H1 (cell line): ENCODE measurements around the gene NLRC5. TPM values are rescaled to one million over a fixed set of nuclear protein-coding genes. Genes with fewer than 3 reads are reported as not detected.

Experiments
- CTCF ChIA-PET: fragments of 300-600 bp; sonication (Branson Sonifier 250); formaldehyde crosslinking; loops from one replicate; lab custom pipeline; 2021; ENCODE audit not compliant: partially characterized antibody; lab: Charles Lee
- POLR2A ChIA-PET: fragments of 300-600 bp; sonication (Branson Sonifier 250); formaldehyde crosslinking; loops from one replicate; lab custom pipeline; 2021; ENCODE audit warnings: inconsistent platforms; ENCODE audit not compliant: partially characterized antibody; lab: Charles Lee
- DNase-seq, 2 experiments: peaks; one replicate each; pipeline versions ENCODE4 v3.0.0 to v3.0.0-alpha.2; 2010 to 2022; ENCODE audit warnings: low spot score in 2 of 2, low read depth in 1 of 2, mixed read lengths in 1 of 2
- FAIRE-seq: peaks from 2 replicates; lab custom pipeline; 2011; peaks lifted over from hg19 to GRCh38; lab: Jason Lieb, UNC
- H2AFZ ChIP-seq: 2 replicates; pipeline ENCODE4 v1.8.1; 2012; ENCODE audit warnings: low read length, inconsistent platforms
- H2AK5ac ChIP-seq: 2 replicates; pipeline ENCODE4 v1.6.1; 2013; ENCODE audit warnings: low read depth, low read length
- H2BK120ac ChIP-seq: replicated peaks from 2 replicates; pipeline ENCODE3; 2013; ENCODE audit warnings: low read depth, low read length, inconsistent platforms
- H2BK12ac ChIP-seq: 2 replicates; pipeline ENCODE4 v1.6.1; 2013; ENCODE audit warnings: low read depth, low read length
- H2BK15ac ChIP-seq: 2 replicates; pipeline ENCODE4 v1.6.1; 2013; ENCODE audit warnings: low read length
- H2BK20ac ChIP-seq: 2 replicates; pipeline ENCODE4 v1.6.1; 2013; ENCODE audit warnings: low read length
- H2BK5ac ChIP-seq: 2 replicates; pipeline ENCODE4 v1.6.1; 2013; ENCODE audit warnings: low read depth, low read length
- H3K14ac ChIP-seq: 2 replicates; pipeline ENCODE4 v1.6.1; 2013; ENCODE audit warnings: inconsistent platforms; ENCODE audit not compliant: insufficient read length
- H3K18ac ChIP-seq: 2 replicates; pipeline ENCODE4 v1.6.1; 2013; ENCODE audit warnings: low read length; ENCODE audit errors: extremely low read depth
- H3K23ac ChIP-seq: 2 replicates; pipeline ENCODE4 v1.6.1; 2013; ENCODE audit warnings: inconsistent platforms; ENCODE audit not compliant: insufficient read length
- H3K23me2 ChIP-seq: 2 replicates; pipeline ENCODE4 v1.6.1; 2013; ENCODE audit warnings: low read depth, low read length
- H3K27ac ChIP-seq: 2 replicates; pipeline ENCODE4 v1.6.1; 2011; ENCODE audit warnings: low read depth, low read length, inconsistent platforms
- H3K27me3 ChIP-seq, 4 experiments: replicated peaks in 1 of 4; 1 replicate in 1 of 4; 2 replicates in 3 of 4; pipeline versions ENCODE4 v1.6.1 to v1.8.1; 2011 to 2013; ENCODE audit warnings: low read length in 3 of 4, mild to moderate bottlenecking in 3 of 4, inconsistent platforms in 2 of 4, mixed read lengths in 2 of 4, moderate library complexity in 1 of 4; ENCODE audit not compliant: control insufficient read depth in 3 of 4, insufficient read depth in 3 of 4; ENCODE audit errors: extremely low read depth in 1 of 4
- H3K36me3 ChIP-seq, 4 experiments: 2 replicates each; pipeline versions ENCODE4 v1.6.1 to v1.8.1; 2011 to 2013; ENCODE audit warnings: mild to moderate bottlenecking in 4 of 4, low read length in 3 of 4, moderate library complexity in 2 of 4, control low read depth in 1 of 4, inconsistent platforms in 1 of 4; ENCODE audit not compliant: insufficient read depth in 4 of 4, control insufficient read depth in 2 of 4
- H3K4ac ChIP-seq: replicated peaks from 2 replicates; pipeline ENCODE3; 2013; ENCODE audit warnings: low read length, low read depth, mixed read lengths, inconsistent platforms; ENCODE audit not compliant: insufficient read length
- H3K4me1 ChIP-seq, 4 experiments: replicated peaks in 1 of 4; 1 replicate in 1 of 4; 2 replicates in 3 of 4; pipeline versions ENCODE4 v1.6.1 to v1.8.1; 2011 to 2013; ENCODE audit warnings: low read length in 3 of 4, inconsistent platforms in 2 of 4, mixed read lengths in 1 of 4; ENCODE audit not compliant: insufficient read depth in 4 of 4, control insufficient read depth in 3 of 4
- H3K4me2 ChIP-seq, 2 experiments: 2 replicates each; pipeline versions ENCODE4 v1.6.1 to v1.8.1; 2011 to 2013; ENCODE audit warnings: low read depth in 2 of 2, low read length in 2 of 2, control low read depth in 1 of 2, inconsistent platforms in 1 of 2, mild to moderate bottlenecking in 1 of 2; ENCODE audit not compliant: insufficient read depth in 1 of 2
- H3K4me3 ChIP-seq, 4 experiments: fragments of 200-600, 300-600 bp in 1 of 4; sonication (generic), shearing (Covaris generic), sonication (Bioruptor Twin) in 1 of 4; 2 replicates each; pipeline versions ENCODE4 v1.5.1 to v1.8.1; 2011 to 2016; ENCODE audit warnings: low read length in 4 of 4, low read depth in 3 of 4, control low read depth in 2 of 4, inconsistent platforms in 2 of 4, mild to moderate bottlenecking in 2 of 4, mixed read lengths in 1 of 4, moderate library complexity in 1 of 4; ENCODE audit not compliant: insufficient read depth in 2 of 4; ENCODE audit errors: extremely low read depth in 1 of 4
- H3K56ac ChIP-seq: replicated peaks from 2 replicates; pipeline ENCODE3; 2013; ENCODE audit warnings: low read depth, mild to moderate bottlenecking, mixed read lengths, low read length, inconsistent platforms; ENCODE audit not compliant: insufficient read length
- H3K79me1 ChIP-seq: 2 replicates; pipeline ENCODE4 v1.6.1; 2013; ENCODE audit warnings: low read depth, low read length, control low read depth
- H3K79me2 ChIP-seq, 2 experiments: 2 replicates each; pipeline versions ENCODE4 v1.6.1 to v1.8.1; 2012 to 2013; ENCODE audit warnings: low read length in 2 of 2, mild to moderate bottlenecking in 2 of 2, inconsistent platforms in 1 of 2; ENCODE audit not compliant: insufficient read depth in 2 of 2, control insufficient read depth in 1 of 2
- H3K9ac ChIP-seq, 4 experiments: replicated peaks in 1 of 4; 1 replicate in 1 of 4; 2 replicates in 3 of 4; pipeline versions ENCODE4 v1.6.1 to v1.8.1; 2011 to 2013; ENCODE audit warnings: low read depth in 3 of 4, low read length in 3 of 4, control low read depth in 2 of 4, mild to moderate bottlenecking in 2 of 4, moderate library complexity in 2 of 4, inconsistent platforms in 1 of 4; ENCODE audit errors: extremely low read depth in 1 of 4
- H3K9me3 ChIP-seq, 2 experiments: 2 replicates each; pipeline versions ENCODE4 v1.6.1 to v1.8.1; 2012 to 2013; ENCODE audit warnings: mild to moderate bottlenecking in 2 of 2, moderate library complexity in 2 of 2, control low read depth in 1 of 2, inconsistent platforms in 1 of 2, low read depth in 1 of 2, low read length in 1 of 2, mixed read lengths in 1 of 2; ENCODE audit not compliant: insufficient read depth in 2 of 2
- H4K20me1 ChIP-seq, 2 experiments: replicated peaks in 1 of 2; 2 replicates each; pipeline versions ENCODE3 to v1.8.1; 2011 to 2013; ENCODE audit warnings: inconsistent platforms in 2 of 2, low read length in 2 of 2, mild to moderate bottlenecking in 1 of 2; ENCODE audit not compliant: insufficient read depth in 2 of 2, control insufficient read depth in 1 of 2
- H4K5ac ChIP-seq: 2 replicates; pipeline ENCODE4 v1.6.1; 2013; ENCODE audit warnings: low read length, low read depth, mixed read lengths, inconsistent platforms; ENCODE audit not compliant: insufficient read length
- H4K8ac ChIP-seq: 2 replicates; pipeline ENCODE4 v1.8.0; 2013; ENCODE audit warnings: mild to moderate bottlenecking, moderate library complexity, low read length, inconsistent platforms; ENCODE audit not compliant: insufficient read depth; ENCODE audit errors: extremely low read depth
- H4K91ac ChIP-seq: replicated peaks from 2 replicates; pipeline ENCODE3; 2013; ENCODE audit warnings: low read length, mixed read lengths, inconsistent platforms; ENCODE audit not compliant: insufficient read length
- ASH2L ChIP-seq: fragments of 200-600, 300-600 bp; sonication (generic); IDR thresholded peaks from one replicate; pipeline ENCODE4 v1.7.1; 2017; ENCODE audit warnings: low read length
- ATF3 ChIP-seq: IDR thresholded peaks from 2 replicates; pipeline ENCODE4 v1.6.1; 2011; ENCODE audit warnings: low read depth, mild to moderate bottlenecking, low read length; ENCODE audit not compliant: insufficient read depth
- CBX5 ChIP-seq: fragments of 300-800, 300-1000 bp; sonication (generic); IDR thresholded peaks from 2 replicates; pipeline ENCODE4 v1.7.1; 2016; ENCODE audit warnings: antibody characterized with exemption, low read length, low read depth
- CREB1 ChIP-seq: IDR thresholded peaks from 2 replicates; pipeline ENCODE4 v1.6.1; 2012; ENCODE audit warnings: inconsistent platforms
- E2F6 ChIP-seq: IDR thresholded peaks from 2 replicates; pipeline ENCODE4 v1.6.1; 2012; ENCODE audit warnings: inconsistent platforms
- EZH2 ChIP-seq: fragments of 200-600 bp; sonication (generic); IDR thresholded peaks from 2 replicates; pipeline ENCODE4 v1.7.1; 2012; ENCODE audit warnings: low read depth, mild to moderate bottlenecking, moderate library complexity, low read length, inconsistent platforms; ENCODE audit not compliant: severe bottlenecking
- JUND ChIP-seq: IDR thresholded peaks from 2 replicates; pipeline ENCODE4 v1.6.1; 2011; ENCODE audit warnings: mild to moderate bottlenecking, improper control_type of control experiment, low read length
- NANOG ChIP-seq: IDR thresholded peaks from 2 replicates; pipeline ENCODE4 v1.6.1; 2011; ENCODE audit warnings: low read length, low read depth, mild to moderate bottlenecking, inconsistent platforms; ENCODE audit not compliant: insufficient read depth, poor library complexity, severe bottlenecking
- POU5F1 ChIP-seq: IDR thresholded peaks from 2 replicates; pipeline ENCODE4 v1.6.1; 2011; ENCODE audit warnings: low read depth, mild to moderate bottlenecking, low read length, moderate library complexity
- TCF12 ChIP-seq: IDR thresholded peaks from 2 replicates; pipeline ENCODE4 v1.6.1; 2011; ENCODE audit warnings: low read depth, mild to moderate bottlenecking, low read length
- WGBS, 2 experiments: shearing (Covaris generic) in 1 of 2; methylation state at CpG; one replicate each; pipeline versions ENCODE4 v1.1.6 to v1.1.7; 2013 to 2015; ENCODE audit warnings: low lambda C conversion rate in 2 of 2, mixed read lengths in 2 of 2, inconsistent platforms in 1 of 2, low coverage in 1 of 2, missing lambda C conversion rate in 1 of 2; ENCODE audit not compliant: insufficient replicate concordance in 2 of 2, insufficient coverage in 1 of 2, insufficient read length in 1 of 2; ENCODE audit errors: extremely low coverage in 1 of 2, missing lambda C conversion rate in 1 of 2; 5-methylcytosine and 5-hydroxymethylcytosine counted together
- polyA plus RNA-seq, 7 experiments: library from polyadenylated mRNA; depleted of rRNA in 3 of 7; stranded (reverse) in 5 of 7; unstranded in 2 of 7; fragments of >200 nt in 5 of 7; fragments of 200-250 nt in 2 of 7; gene quantifications; 1 replicate in 5 of 7; 2 replicates in 1 of 7; 4 replicates in 1 of 7; pipeline versions ENCODE4 v1.2.1 to v1.2.3, GENCODE V29; 2011 to 2013; ENCODE audit warnings: missing spikeins in 2 of 7, mixed read lengths in 2 of 7
- total RNA-seq: library from RNA; stranded (reverse); fragmentation: NEBNext Ultra II Directional; extraction: Animal tissue kit (Norgen Biotek cat#: 25700); gene quantifications from 2 replicates; pipeline ENCODE4 v1.2.1, GENCODE V29; 2021
- TF ChIP-seq, protein P1 (sequence below), 3 experiments: IDR thresholded peaks; 1 replicate in 2 of 3; 2 replicates in 1 of 3; pipeline versions ENCODE4 v1.5.1 to v1.6.1; 2011; ENCODE audit warnings: low read length in 3 of 3, mild to moderate bottlenecking in 3 of 3, inconsistent platforms in 2 of 3, low read depth in 1 of 3, moderate library complexity in 1 of 3; ENCODE audit not compliant: insufficient read depth in 1 of 3; ENCODE audit errors: control extremely low read depth in 1 of 3

The NLRC5 gene
- total and polyA plus RNA-seq, 2 of the 8 experiments (the other 6 are each of a cell fraction or from before 2014, with no cell fraction given) = 2.2 to 3.2 TPM

- no peak overlapping the region for H2BK15ac ChIP-seq
- CTCF ChIA-PET = interaction anchor here (0.7 to 2.4 kb wide), 2 partner anchors 12 to 100 kb away, joined by 4 to 10 read pairs; no protein-coding TSS in a partner anchor
- no peaks in the 10 kb centered on the region for H3K9me3 ChIP-seq
- DNase-seq = no peak
- H2BK5ac ChIP-seq = no peak overlapping the region
- H2BK120ac ChIP-seq = no peak overlapping the region
- TF ChIP-seq POU5F1 (no peak), ASH2L (no peak), E2F6 (no peak), ATF3 (no peak), JUND (no peak), EZH2 (no peak), TCF12 (no peak), NANOG (no peak), CREB1 (no peak), CBX5 (no peak)
- TF ChIP-seq, protein P1, sequence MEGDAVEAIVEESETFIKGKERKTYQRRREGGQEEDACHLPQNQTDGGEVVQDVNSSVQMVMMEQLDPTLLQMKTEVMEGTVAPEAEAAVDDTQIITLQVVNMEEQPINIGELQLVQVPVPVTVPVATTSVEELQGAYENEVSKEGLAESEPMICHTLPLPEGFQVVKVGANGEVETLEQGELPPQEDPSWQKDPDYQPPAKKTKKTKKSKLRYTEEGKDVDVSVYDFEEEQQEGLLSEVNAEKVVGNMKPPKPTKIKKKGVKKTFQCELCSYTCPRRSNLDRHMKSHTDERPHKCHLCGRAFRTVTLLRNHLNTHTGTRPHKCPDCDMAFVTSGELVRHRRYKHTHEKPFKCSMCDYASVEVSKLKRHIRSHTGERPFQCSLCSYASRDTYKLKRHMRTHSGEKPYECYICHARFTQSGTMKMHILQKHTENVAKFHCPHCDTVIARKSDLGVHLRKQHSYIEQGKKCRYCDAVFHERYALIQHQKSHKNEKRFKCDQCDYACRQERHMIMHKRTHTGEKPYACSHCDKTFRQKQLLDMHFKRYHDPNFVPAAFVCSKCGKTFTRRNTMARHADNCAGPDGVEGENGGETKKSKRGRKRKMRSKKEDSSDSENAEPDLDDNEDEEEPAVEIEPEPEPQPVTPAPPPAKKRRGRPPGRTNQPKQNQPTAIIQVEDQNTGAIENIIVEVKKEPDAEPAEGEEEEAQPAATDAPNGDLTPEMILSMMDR (IDR thresholded peaks at IDR 0.05; ENCODE audit: control extremely low read depth in 1 of 3, insufficient read depth in 1 of 3, low read depth in 1 of 3, low read length in 3 of 3) = no peak
- TF ChIP-seq, all 59 proteins: peak for 0
- Histone ChIP-seq H3K18ac (no peak overlapping the region), H3K27ac (no peak overlapping the region), H3K27me3 (no peaks in the 10 kb centered on the region), H3K56ac (no peak overlapping the region), H3K4me3 (no peak overlapping the region), H3K4me1 (peaks cover 0 to 5% (median 3%) of the 10 kb centered on the region in 4 experiments; a peak in 2 of 7 replicates), H3K4ac (no peak overlapping the region), H3K23me2 (peaks cover 5% of the 10 kb centered on the region; the same call in 1 of the 2 replicates), H3K14ac (no peak overlapping the region), H3K36me3 (no peaks in the 10 kb centered on the region), H3K23ac (no peak overlapping the region), H2BK20ac (no peak overlapping the region), H3K79me2 (no peaks in the 10 kb centered on the region), H3K9ac (no peak overlapping the region), H4K8ac (no peak overlapping the region), H3K4me2 (no peak overlapping the region), H4K91ac (no peak overlapping the region), H2BK12ac (no peak overlapping the region), H3K79me1 (no peaks in the 10 kb centered on the region), H4K5ac (no peak overlapping the region), H2AFZ (no peak overlapping the region), H2AK5ac (no peak overlapping the region), H4K20me1 (peaks cover 2 to 4% of the 10 kb centered on the region in 2 experiments)
- 94% methylated on average over 5 of the region's 5 CpGs; no CpG with 5 or more reads in 1 of the 2 experiments for WGBS, 2 experiments
- POLR2A ChIA-PET = no interaction called here
- no peak for FAIRE-seq
These were observed 75.6 kb downstream of the NLRC5 start for GRCh38 chr16:57064995-57065394.
